Activated CD4-positive, CD25-positive, alpha-beta regulatory T cell (primary cell): ENCODE results near the gene KLHL26.

Experiments
- DNase-seq, 4 experiments: peaks; one replicate each; lab custom pipeline; 2025; lab: John Stamatoyannopoulos, UW

Gene KLHL26

GRCh38 chr19:18647371-18647767 is 10.5 kb downstream of the KLHL26 start:
- no peak for DNase-seq

- DNase-seq = no peak
These were observed 11.0 kb downstream of the KLHL26 start for GRCh38 chr19:18647807-18648206.

- no peak for DNase-seq
These were observed 12.1 kb downstream of the KLHL26 start for GRCh38 chr19:18648973-18649315.

- no peak for DNase-seq
These were observed 12.7 kb downstream of the KLHL26 start for GRCh38 chr19:18649371-18650020.

- DNase-seq = no peak
These were observed 13.2 kb downstream of the KLHL26 start for GRCh38 chr19:18650021-18650390.

- no peak for DNase-seq
These were observed 13.7 kb downstream of the KLHL26 start for GRCh38 chr19:18650468-18651041.

- no peak for DNase-seq
These were observed 14.5 kb downstream of the KLHL26 start for GRCh38 chr19:18651300-18651699.

- DNase-seq = no peak
These were observed 14.9 kb downstream of the KLHL26 start for GRCh38 chr19:18651733-18652132.

GRCh38 chr19:18653853-18654252 is 17.0 kb downstream of the KLHL26 start:
- DNase-seq = no peak

GRCh38 chr19:18654469-18654868 is 17.6 kb downstream of the KLHL26 start:
- no peak for DNase-seq

GRCh38 chr19:18655173-18655844 is 18.5 kb downstream of the KLHL26 start:
- no peak for DNase-seq

GRCh38 chr19:18656337-18657086 is 19.7 kb downstream of the KLHL26 start:
- DNase-seq = no peak

- no peak for DNase-seq
These were observed 20.9 kb downstream of the KLHL26 start for GRCh38 chr19:18657590-18658365.

GRCh38 chr19:18658366-18658855 is 21.6 kb downstream of the KLHL26 start:
- no peak for DNase-seq

- DNase-seq = no peak
These were observed 22.6 kb downstream of the KLHL26 start for GRCh38 chr19:18659281-18660050.

GRCh38 chr19:18660051-18660910 is 23.5 kb downstream of the KLHL26 start:
- DNase-seq = no peak

- no peak for DNase-seq
These were observed 24.3 kb downstream of the KLHL26 start for GRCh38 chr19:18660939-18661670.

- no peak for DNase-seq
These were observed 26.3 kb downstream of the KLHL26 start for GRCh38 chr19:18662972-18663732.
